COLO829 (cell line): ENCODE results near the gene COL19A1.

Experiments used
- DNase-seq: peaks from one replicate; pipeline ENCODE4 v3.0.0; 2012; ENCODE audit warnings: low spot score

The COL19A1 gene

DNA sequence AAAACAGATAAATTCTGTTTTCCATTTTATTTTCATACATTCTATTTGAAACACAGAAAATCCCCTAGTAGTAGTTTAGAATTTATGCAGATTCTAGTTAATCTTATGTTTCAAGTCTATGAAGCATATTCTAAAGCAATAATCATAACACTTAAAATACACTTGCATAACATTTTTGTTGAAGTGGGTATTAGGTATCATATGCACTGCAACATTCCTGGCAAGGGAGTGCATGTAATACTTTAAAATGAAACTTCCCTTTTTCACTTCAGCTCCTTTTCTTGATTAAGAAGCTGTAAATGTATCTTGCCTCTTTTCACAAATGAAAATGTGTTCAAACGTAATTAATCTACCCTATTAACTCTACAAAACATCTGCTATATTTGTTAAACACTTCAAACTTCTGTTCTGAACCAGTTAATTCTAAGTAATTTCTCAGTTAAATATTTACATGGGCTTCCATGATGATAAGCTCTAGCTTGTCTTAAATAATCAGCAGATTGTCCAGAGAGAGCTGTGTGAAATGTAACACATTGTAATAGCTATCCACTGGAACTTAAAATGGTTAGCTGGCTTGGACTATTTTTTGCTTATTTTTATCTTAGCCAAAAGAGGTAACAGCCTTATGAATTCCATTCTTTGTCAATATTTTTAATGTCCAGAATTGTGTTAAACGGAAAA, 192.8 kb downstream of the COL19A1 start:
- DNase-seq, result no peak

DNA sequence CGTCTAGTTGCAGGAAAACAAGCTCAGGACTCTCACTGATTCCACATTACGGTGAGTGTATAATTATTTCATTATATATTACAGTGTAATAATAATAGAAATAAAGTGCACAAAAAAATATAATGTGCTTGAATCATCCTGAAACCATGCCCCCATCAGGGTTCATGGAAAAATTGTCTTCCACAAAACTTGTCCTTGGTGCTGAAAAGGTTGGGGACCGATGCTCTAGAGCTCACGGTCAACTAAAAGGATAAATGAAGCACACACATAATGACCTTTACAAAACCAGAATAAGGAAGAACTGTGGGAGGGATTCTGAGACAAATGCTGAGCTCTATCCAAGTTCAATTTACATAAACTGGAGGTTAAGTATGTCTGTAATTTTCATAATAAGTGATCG, 194.3 kb downstream of the COL19A1 start:
- no peak for DNase-seq

DNA sequence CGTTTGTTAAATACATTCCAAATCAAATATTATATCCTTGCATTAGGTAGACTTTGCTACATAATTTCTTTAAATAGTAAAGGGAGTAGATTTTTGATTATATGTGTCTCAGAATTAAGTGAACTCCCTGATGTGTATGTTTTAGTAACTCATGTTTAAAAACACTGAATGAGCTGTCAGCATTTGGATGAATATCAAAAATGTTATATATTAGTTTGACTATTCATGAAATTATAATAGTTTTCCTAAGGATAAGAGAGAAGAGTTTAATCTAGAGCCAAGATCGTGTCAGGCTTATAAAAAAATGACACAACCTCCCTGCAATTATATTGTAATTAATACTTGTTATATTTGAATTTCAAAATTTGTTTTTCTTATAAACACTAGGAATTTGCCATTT, 195.2 kb downstream of the COL19A1 start:
- DNase-seq, result no peak

DNA sequence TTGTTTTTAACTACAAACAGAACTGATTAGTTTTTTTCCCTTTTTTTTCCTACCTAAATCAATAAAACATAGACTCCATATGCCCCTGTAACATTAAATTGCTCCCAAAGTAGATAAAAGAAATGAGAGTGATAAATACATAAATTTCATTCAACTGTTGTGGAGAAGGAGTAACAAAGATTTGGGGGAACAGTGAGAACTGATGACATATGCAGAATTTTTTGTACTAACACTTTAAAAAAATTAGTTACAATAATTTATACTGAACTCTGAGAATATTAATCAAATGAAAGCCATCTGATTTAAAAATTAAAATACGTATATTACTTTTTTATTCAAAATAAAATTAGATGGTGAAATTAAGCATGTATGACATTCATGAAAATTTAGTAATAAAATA, 195.7 kb downstream of the COL19A1 start:
- no peak for DNase-seq

DNA sequence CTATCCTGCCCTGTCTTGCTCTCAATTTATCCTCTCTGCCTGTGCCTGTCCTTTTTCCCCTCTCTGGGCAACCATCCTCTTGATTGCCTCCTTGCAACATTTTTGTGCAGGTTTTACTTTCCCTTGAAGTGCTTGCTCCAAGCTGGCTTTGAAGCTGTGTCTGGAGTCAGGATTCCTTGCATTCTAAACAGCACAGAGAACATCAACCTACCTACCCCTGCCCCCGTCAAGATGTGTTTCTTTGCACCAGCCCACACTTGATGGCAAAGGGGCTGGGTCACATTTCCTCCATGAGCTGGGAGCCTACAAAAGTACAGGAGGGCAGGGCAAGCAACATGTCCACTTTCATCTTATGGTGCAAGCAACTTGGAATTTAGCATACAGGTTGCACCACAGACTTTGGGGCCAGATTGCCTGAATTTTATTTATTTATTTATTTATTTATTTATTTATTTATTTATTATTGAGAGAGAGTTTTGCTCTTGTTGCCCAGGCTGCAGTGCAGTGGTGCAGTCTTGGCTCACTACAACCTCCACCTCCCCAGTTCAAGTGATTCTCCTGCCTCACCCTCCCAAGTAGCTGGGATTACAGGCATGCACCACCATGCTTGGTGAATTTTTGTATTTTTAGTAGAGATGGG, 206.3 kb downstream of the COL19A1 start:
- DNase-seq, result no peak

DNA sequence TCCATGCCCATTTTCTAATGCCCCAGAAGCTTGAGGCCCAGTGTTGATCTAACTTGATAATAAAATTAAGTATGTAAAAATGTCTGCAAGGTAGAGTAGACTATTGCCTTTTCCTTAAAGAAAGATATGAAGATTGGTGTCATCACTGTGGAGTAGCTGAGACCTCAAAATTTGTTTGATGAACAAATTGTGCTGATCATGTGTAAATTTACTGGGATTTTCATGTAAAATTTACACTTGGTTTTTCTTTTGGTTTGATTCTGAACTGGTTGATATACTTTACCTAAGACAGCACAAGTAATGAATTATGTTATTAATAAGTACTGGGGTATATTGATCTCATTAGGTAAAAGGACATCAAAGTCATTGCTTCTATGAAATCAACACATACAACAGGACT, 207.3 kb downstream of the COL19A1 start:
- no peak for DNase-seq

DNA sequence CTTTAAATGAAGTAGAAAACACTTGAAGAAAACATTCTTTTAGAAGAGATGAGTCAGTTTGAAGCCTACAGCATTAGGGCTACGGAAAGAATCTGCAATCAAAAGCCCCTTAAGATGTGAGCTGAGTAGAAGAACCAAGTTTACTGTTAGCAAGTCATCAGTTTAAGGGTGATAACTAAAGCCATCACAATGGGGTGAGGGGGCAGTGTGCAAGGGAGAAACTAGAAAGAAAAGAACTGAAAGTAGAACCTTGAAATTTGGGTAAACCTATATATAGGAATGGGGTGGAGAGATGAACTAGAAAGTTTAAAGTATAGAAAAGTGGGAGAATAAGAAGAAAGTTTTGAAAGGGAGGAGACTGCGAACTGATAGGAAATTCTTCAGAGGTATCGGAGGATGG, 212.9 kb downstream of the COL19A1 start:
- DNase-seq, result no peak

DNA sequence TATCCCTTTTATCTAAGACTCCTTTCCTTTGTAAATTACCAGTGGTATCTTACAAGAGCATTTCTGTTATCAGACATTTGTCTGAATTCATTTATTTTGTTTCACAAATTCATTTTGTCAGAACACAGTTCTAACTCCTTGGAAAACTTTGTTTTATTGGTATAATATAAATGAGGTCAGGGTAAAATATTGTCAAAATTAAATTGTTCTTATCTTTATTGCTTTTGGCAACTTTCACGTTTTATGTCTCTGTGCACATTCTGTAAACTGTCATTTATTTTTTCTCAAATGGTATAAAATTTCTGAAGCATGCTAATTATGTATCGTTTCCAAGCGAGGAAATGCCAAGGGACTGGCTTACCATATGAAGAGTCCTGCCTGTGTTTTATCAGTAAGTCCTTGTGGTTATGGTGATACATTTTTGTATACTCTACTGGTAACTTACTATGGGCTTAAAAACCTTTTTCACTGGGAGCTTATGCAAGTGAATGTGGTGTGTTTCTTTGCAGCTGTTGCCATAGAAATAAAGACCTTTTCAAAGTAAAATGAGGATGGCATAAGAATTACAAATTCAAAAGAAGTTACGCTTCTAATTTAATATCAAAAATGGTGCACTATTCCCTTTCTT, 214.2 kb downstream of the COL19A1 start:
- DNase-seq, result no peak

DNA sequence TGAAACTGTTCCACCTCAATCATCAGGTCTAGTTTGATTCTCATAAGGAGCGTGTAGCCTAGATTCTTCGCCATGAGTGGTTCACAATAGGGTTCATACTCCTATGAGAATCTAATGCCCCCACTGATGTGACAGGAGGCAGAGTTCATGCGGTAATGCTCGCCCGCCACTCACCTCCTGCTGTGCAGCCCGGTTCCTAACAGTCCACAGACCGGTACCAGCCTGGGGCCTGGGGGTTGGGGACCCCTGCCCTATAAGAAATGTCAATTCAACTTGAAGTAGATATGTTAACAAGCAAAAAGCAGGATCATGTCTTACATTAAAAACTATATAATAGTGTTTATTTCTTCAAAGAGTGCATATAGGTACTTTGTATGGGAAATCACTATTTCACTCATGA, 216.5 kb downstream of the COL19A1 start:
- no peak for DNase-seq

DNA sequence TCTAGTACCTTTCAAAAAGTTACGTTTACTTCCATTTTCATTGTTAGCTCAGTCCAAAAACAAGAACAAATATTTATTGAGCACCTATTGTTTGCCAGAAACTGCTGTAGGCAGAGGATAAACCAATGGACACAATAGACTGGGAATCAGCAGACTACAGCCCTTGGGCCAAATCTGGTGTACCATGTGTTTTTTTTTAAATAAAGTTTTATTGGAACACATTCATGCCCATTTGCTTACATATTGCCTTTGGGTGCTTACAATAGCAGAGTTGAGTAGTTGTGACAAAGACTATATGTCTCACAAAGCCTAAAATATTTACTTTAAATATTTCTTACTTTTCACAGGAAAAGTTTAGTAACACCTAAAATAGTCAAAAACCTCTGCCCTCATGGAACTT, 220.4 kb downstream of the COL19A1 start:
- no peak for DNase-seq

DNA sequence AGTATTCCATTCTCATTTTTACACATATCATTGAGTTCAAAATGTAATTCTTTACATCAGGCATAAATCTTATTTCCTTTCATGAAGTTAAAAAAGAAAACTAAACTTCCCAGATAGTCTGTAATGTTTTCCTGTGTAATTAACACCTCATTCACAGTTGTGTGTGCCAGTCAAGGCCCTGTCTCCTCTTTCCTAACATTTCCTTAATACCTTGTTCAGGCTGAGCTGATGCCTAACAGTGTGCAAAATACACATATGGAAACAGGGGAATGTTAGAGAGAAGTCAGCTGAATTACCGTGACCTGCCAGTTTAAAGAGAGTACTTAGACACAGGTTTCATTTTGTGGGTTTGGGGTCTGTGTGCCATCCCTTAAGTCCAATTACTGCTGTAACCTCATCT, 227.8 kb downstream of the COL19A1 start:
- DNase-seq, result no peak

DNA sequence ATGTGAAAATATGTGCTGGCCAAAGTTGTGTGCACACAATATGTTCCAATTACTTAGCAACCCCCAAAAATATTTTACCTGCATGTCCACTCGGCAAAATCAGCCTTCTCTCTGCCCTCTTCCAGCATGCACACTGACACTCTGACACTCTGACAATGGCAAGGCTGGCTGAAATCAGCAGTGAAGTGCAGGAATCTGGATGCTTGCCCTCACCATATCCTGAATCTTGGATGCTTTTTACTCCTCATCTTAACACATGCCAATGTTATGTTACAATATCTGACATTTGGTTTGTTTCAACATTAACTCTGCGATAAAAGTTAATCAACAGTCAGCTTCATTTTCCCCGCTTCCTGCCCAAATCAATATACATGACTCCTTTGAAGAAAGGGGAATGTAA, 233.4 kb downstream of the COL19A1 start:
- DNase-seq, result no peak

DNA sequence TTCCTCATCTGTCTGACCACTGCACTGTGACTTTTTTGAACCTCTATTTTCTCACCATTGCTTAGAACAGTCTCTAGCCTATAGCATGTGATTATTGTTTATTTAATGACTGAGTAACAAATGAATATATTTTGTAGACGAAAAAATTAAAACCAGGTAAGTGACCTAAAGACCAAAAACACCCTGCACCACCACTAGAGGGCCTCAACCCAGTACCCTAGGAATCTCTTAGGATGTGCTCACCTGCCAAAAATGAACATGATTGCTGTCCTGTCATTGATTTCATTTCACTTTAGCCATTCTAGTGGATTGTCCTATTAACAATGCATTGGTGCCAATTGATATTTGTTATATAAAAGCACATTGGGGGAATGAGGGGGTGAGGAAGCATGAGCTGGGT, 237.4 kb downstream of the COL19A1 start:
- no peak for DNase-seq

DNA sequence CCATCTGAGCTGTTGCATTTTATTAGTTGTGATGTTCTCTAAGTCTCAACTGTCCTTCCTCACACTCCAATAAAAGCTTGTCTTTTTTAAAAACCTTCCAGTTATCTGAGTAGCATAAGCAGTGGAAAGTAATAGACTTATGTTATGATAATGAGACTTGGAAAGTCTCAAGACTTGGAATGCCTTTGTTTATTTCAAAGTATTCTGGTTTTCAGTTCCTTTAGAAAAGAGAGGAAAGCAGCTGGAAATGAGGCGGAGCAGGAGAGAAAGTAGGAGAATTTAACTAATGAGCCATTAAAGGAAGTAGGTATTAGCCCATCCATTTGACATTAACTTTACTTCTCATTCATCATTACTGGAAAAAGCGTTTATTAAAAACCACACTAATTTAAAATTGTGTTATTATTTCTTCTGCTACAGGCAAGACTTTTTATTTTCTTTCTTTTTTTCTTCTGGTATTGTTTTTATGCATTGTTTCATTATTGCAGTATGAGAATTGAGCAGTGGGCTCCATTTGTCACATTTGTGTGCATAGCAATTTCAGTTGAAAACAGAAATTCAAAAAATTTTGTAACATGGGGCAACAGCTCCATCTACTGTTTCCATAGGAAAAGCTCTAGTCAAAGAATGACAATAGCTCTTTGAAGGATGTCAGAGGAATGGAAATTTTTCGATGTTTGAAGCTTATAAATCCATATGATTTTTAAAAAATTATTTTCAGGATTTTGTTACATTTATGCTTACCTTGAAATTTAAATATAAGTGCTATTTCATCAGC, 241.7 kb downstream of the COL19A1 start:
- peak; percentile 47 for DNase-seq

DNA sequence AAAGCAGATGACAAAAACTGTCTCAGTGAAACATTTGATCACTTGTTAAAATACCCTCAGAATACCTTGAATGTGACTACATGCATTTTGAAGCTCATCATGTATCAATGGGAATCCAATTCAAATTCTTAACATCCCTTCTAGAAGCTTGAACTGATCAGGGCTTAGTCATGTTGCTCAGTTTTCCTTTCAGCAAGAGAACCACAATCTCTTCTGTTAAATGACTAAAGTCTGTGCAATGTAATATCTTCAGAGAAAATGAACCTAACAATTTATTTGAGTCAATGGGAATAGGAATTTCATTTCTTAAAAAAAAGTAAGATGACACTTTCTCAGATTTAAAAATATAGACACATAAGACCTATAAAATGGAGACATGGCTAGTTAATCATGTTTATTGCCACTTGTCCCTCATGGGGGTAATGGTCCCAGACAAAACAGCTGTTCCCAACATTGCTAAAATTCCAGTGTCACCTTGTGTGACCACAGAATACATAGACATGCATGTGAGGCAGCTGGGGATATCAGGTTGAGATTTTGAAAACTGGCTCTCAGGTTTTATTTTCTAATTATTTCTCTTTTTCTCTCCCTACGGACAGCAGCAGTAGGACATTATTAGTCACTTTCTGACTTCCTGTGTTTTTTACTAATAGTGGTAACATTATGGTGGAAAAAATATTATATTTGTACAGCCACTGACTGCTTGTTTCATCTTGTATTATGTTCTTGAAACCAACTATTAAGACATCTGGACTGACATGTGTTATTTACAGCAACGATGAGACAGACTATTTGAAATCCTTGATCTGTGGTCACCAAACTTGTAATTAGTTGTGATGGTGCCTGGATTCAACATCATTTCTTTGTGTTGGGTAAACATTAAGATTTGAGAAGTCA, 244.0 kb downstream of the COL19A1 start:
- no peak for DNase-seq

DNA sequence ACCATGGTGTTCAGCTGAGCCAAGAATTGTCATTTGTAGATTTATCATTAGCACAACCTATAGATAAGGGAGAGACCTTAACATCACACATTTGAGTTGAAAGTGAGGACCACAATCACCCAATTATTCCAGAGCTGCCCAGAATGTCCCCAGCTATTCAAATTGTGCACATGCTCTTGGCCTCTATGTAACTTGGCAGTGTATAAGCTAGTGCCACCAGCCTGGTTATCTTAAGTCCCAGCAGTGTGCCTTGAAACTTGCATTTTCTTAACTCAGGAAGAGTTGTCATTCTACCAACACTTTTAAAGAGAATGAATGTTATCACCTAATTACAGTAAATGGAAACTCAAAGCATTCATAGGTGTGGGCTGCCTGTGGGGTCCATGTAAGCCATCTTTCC, 245.4 kb downstream of the COL19A1 start:
- DNase-seq, result no peak

DNA sequence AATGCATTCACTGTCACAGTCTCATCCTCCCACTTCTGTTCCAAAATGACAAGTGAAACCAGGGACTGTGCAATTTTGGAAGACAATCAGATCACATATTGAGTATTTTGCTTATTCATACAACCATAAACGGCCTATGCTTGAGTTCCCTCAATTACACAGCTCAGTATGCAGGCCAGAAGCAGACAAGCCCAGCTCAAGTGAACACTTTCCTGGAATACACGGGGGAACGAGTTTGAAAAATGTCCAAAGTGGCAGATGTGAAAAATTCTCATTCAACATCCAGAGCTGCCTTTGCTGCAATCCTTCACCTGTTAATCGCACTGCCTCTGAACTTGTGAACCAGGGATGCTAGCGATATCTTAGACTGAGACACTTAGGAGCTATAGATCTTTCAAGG, 246.4 kb downstream of the COL19A1 start:
- no peak for DNase-seq

DNA sequence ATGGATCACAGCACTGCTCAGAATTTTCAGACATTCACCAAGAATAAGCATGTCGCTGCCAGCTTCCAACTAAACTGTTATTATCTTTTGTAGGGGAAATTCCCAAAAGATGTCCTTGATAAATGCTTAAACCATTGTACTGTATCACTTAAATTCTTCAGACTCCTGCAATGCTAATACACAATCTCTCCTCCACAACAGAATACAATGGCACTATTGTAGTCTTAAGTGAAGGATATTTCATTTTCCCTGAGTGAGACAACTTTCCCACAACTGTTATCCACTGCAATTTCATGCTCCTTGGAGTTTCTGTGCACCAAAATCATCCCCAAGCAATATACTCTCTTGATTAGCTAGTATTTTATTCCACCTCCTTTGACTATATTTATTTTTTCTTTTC, 246.8 kb downstream of the COL19A1 start:
- DNase-seq, result peak; percentile 43

DNA sequence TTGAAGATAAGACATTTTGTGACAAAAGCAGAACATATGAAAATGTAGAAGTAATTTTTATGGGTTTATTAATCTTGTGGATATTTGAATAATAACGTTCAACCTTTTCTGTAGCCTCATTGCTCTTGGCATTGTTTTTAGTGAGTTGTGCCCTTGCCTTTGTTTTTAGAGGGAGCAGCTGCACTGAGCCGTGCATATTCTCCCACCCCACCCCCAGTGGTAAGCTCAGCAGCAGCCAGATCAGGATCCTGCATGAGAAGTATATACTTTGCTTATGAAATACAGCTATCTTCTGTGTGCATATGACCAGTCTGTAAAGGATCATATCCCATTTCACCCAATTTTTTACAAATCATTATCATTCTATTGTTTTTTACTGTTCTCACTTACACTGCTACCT, 252.3 kb downstream of the COL19A1 start:
- DNase-seq, result no peak

DNA sequence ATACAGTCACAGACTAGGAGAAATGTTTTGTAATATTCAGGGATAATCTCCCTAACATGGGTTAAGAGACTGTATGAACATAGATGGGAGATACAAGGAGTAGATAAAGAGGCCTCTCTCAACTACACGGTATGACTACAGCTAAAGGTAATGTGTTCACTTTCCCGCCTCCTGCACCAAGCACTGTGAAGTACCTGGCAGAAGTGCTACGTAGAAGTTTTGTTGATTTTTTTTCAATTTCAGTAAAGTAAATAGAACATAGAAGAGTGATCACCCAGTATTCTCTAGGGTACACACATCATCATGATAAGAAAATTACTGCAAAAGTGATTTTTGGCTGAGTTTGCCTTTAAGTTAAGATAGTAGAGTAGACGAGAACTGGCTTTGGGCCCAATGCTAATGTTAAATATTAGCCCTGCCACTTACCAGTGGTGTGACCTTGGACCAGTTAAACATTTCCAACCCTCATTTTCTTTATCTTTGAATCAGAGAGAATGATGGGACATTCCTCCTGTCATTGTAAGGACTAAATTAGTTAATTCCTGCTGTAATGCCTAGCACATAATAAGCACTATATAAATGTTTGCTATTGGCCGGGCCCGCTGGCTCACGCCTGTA, 253.0 kb downstream of the COL19A1 start:
- no peak for DNase-seq

DNA sequence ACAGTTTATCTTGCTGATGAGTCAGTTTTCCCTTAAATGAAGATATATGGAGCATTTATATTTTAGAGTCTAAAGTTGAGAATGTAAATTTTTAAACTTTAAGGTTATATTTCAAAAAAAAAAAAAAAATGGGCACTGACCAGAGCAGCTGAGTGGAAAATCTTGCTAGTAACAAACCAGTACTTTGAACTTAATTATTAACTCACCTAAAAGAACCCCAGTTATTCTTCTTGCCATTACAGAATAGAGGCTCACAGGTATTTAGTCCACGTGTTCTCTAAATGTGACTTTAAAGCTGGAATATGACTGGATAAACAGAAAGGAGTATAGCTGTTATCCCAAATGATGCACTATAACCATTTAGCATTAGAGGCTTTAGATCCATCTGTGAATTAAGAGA, 258.1 kb downstream of the COL19A1 start:
- no peak for DNase-seq
